ENCODE data around the gene PNMA8B. TPM values are rescaled to one million over a fixed set of nuclear protein-coding genes. Genes with fewer than 3 reads are reported as not detected.

Gene PNMA8B
- total RNA-seq, 4 donors from 2014 or later, result 0.93 to 3.0 (median 1.7) TPM

GRCh38 chr19:46490774-46491173, 4.9 kb downstream of the PNMA8B start:
- no peak for TF ChIP-seq CTCF (IDR thresholded peaks at IDR 0.05)
- ATAC-seq (ENCODE audit: low FRiP score) (no peak), DNase-seq (ENCODE audit: low spot score) (no peak)

GRCh38 chr19:46489445-46490272, 6.0 kb downstream of the PNMA8B start:
- no peak for ATAC-seq (ENCODE audit: low FRiP score)
- TF ChIP-seq CTCF (IDR thresholded peaks at IDR 0.05), result no peak
- DNase-seq (ENCODE audit: low spot score), result no peak

- TF ChIP-seq CTCF (IDR thresholded peaks at IDR 0.05), result no peak
- DNase-seq (ENCODE audit: low spot score) (no peak), ATAC-seq (ENCODE audit: low FRiP score) (no peak)
Measured at GRCh38 chr19:46488551-46488950, 7.1 kb downstream of the PNMA8B start.

GRCh38 chr19:46487802-46488445, 7.7 kb downstream of the PNMA8B start:
- peak; percentile 79 for ATAC-seq (ENCODE audit: low FRiP score)
- peak; percentile 72 for DNase-seq (ENCODE audit: low spot score)

GRCh38 chr19:46487178-46487801, 8.4 kb downstream of the PNMA8B start:
- DNase-seq (ENCODE audit: low spot score), result no peak
- TF ChIP-seq CTCF (IDR thresholded peaks at IDR 0.05), result no peak
- ATAC-seq (ENCODE audit: low FRiP score), result peak; percentile 7

More at GRCh38 chr19:46487802-46488445, 7.7 kb downstream of the PNMA8B start:
- peak in 2 of 3 donors; percentile 80 to 81 for TF ChIP-seq CTCF (IDR thresholded peaks at IDR 0.05)

- DNase-seq (ENCODE audit: low spot score), result no peak
- no peak for ATAC-seq (ENCODE audit: low FRiP score)
- no peak for TF ChIP-seq CTCF (IDR thresholded peaks at IDR 0.05)
Measured at GRCh38 chr19:46486358-46486757, 9.3 kb downstream of the PNMA8B start.
